HG02759 (cell line): ENCODE data around the gene PREP.

Source experiments
- ATAC-seq: cut with Tn5 transposase; IDR thresholded peaks from one replicate; pipeline ENCODE4 v1.9.1; 2021; ENCODE audit warnings: mild to moderate bottlenecking, moderate library complexity; ENCODE audit not compliant: unreplicated experiment

Gene PREP

DNA sequence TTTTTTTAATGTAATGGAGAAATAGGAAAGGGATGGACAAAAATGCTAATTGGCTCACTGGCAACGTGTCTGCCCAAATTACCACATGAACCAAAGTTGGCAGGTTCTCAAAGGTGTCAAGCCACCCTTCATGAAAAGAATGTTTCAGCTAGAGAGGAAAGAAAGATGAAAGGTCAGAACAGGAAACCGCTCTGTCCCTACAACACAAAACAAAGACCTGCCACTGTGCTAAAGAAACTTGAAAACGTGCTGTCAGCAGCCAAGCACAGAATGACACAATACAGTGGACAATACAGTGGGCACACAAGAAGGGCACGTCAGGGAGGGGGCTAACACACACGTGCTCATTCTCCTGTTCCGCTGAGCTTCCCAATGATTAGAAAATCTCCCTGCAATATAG lies 4.9 kb downstream of the PREP start:
- no peak for ATAC-seq

DNA sequence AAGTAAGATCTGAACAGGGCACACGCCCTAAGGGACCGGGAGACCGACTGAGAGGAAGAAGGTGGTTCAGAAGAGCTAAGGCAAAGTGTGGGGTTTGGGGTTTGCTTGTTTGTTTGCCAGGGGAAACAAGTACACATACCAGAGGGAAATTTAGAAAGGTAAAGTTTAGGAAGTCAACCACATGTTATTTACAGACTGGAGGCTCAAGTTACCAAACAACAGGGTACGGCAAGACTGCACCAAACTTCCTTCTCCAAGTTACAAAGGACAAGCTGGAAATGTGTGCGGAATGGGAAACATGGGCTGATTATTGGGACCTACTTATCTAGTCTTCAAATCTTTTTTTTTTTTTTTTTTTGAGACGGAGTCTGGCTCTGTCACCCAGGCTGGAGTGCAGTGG lies 11.2 kb downstream of the PREP start:
- ATAC-seq: no peak

DNA sequence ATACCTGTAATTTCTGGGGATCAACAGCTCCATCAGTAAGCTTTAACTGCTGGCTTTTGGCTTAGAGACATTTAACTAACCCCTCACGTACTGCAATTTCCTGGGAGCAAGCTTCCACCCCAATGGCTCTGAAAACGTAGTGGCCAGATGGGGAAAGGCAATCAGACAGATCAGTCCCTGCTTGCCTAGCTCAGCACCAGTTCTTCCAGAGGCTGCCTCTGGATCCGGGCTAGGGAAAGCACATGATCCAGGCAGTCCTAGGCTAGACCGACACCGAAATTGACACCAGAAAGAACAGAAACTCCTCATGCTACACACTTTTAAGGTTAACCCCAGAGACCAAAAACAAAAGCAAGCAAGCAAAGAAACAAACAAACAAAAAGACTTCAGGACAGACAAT lies 13.3 kb downstream of the PREP start:
- ATAC-seq: no peak

DNA sequence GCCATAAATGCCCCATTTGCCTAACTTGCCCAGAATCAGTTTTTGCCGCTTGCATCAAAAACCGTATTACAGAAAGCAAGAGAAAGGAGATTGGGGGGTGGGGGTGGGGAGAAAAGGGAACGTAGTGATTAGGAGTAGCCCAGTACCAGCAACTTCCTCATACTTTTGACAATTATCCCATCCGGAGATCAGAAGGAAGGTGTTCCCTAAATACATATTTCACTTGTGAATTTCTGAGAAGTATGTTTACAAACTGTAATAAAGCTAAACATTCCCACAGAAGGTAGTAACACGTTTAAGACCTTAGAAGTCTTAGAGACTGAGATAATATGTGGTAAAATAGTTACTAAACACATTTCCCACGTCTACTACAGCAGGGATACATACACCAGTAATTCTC lies 14.5 kb downstream of the PREP start:
- ATAC-seq: no peak

DNA sequence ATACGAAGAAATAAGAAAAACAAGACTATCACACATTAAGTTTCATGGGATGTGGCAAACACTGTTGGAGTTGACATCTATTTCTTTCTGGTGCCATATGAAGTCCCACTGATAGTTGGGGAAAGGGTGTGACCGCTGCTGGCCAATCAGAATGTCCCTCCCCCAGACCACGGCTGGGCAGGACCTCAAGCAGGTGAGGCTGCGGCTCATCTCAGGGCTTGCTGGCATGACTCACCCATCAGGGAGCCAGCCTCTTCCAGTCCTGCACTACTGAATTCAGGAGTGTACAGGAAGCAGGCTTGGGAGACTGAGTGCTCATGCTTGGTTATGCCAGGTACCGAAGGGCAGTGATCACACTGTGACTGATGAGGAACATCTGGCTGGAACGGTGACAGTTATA lies 18.9 kb downstream of the PREP start:
- no peak for ATAC-seq

DNA sequence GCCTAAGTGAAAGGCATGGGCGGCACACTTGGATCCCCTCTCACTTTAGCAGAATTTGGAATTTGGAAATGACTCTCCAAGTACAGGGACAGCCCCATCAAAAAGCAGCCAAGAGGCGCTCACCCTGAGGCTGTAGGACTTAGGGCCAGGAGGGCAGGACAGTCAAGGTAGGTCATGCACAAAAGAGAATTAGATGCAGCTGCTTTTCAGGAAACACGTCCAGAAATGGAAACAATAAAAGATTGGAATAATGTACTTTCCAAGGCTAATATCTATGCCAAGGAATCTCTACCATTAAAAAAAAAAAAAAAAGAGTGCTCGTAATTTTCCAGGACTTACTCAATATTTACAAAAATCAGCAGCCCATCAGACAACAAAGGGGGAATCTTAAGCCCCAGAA lies 19.9 kb downstream of the PREP start:
- ATAC-seq: no peak

DNA sequence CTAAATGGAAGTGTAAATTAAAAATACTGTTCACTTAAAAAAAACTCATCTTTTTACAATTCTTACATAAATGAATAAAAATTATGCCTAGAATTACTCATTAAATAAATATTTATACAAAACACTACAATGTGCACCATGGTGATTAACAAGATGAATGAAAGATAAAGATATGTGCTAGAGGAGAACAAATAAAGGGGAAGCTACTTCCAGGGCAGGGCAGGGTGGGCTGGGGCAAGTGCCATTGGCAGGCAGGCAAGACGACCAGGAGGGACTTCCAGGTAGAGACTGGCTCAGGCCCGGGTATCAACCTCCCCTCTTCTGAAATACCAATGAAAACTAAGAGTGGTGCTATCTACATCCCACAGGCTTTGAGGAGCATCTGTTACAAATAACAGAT lies 20.4 kb downstream of the PREP start:
- no peak for ATAC-seq

DNA sequence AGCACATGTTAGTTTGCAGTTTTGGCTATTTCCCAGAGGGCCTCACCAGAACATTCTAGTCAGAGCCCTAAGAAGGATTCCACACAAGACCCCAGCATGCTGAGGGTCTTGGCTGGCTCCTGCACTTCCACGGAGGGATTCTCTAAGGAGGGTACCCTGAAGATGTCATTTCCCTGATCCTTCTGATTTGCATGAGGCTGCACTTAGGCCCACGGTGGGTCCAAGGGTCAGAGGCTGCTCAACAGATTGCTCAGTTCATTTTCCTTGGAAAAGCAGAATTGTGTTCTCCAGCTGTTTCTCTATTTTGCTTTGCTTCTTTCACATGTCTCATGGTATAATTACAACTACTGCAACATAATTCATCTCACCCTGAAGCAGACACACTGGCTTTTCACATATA lies 22.2 kb downstream of the PREP start:
- no peak for ATAC-seq

DNA sequence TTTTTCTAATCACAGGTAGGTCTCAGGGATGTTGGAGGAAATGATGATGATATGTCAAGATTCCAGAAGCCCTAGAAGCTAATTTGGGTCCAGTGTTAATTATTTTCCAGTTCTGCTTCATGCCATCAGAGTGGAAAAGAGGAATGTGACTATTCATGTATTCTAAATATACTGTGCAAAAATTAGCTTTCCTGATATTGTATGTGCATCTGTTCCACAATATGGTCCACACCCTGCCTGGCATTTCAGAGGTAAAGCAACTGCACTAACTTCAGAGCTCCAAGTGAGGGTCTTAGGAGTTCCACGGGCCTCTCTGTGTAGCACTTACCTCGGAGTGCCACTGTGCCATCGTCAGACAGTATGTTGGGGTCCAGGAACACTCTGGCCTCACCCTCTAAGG lies 27.1 kb downstream of the PREP start:
- no peak for ATAC-seq

DNA sequence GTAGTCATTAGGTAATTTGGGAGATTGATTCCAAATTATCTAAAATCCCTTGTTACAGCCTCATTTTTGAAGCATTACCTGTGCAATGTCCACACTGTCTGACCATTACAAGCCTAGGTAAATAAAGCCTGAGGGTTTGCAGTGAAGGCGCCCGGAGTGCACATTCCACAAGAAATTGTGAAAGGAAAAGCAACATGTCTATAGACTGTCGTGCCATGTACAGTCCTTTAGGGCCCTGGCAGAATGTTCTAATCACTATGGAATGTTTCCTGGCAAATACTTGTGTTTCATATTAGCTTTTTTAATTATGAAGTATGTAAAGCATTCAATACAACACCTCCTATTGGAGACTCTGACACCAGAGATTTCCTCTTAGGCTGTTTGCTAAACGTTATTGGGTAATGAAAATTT lies 28.9 kb downstream of the PREP start:
- ATAC-seq: no peak

DNA sequence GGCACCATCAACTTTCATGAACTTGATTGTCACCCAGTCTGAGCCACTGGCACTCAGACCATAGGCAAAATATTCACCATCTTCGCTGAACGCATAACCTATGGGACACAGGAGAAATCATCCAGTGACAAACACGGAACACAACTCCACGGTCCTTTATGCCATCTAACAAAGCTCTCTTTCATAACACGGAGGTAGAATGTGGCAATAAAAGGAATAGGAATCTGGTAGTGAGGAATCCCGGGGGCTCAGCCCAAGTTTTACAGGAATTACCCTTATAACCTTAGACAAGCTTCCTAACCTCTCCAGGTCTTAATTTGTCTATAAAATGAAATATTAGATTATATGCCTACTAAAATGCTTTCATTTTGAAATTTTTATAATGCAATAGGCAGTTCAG lies 29.4 kb downstream of the PREP start:
- no peak for ATAC-seq

DNA sequence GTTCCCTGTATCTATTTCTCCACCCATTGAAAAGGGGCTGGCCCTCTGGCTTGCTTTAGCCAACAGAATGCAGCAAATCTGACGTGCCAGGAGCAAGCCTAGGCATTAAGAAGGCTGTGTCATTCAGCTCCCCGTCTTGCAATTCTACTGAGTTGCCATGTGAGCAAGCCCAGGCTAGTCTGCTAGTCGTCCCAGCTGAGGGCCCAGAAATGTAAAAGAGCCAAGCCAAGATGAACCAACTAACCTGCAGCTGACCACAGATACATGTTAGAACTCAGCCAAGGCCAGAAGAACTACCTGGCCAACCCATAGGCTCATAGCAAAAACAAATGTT lies 30.1 kb downstream of the PREP start:
- ATAC-seq: no peak

DNA sequence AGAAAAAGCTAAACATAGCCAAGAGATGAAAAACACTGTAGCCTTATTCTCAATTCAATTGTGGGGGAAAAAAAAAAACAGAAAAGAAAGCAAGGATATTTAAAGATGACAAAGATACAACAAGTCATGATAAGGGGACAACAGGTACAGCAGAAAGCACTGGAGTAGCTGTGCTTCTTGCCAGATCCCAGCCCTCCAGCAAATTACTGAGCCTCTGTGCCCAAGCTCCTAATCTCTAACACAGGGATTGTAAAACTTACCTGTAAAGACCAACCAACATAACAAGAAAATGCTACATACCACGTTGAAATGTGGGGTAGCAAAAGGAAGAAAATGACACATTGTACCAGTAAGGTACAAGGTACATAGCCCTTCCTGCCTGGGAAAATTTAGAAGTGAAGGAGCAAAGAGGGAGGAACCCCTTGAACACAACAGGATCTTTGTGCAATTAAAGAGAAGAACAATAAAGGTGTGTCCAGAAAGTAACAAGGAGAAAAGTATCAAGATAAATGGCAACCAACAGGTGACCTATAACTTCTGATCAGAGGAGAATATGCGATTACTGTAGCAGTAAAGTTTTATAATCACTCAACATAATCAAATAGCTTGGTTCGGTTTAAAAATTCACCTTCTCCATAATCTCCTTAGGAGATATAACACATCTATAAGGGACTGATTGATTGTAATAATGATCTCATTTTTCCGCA lies 30.6 kb downstream of the PREP start:
- no peak for ATAC-seq

DNA sequence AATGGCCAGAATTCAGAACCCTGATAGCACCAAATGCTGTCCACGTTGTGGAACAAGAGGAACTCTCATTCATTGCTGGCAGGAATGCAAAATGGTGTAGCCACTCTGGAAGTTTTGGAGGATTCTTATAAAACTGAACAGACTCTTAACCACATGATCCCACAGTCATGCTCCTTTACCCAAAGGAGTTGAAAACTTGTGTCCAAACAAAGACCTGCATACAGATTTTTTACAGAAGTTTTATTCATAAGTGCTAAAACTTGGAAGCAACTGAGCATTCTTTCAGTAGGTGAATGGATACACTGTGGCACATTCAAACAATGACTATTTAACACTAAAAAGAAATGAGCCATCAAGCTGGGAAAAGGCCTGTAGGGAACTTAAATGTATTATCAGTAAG lies 32.5 kb downstream of the PREP start:
- no peak for ATAC-seq

DNA sequence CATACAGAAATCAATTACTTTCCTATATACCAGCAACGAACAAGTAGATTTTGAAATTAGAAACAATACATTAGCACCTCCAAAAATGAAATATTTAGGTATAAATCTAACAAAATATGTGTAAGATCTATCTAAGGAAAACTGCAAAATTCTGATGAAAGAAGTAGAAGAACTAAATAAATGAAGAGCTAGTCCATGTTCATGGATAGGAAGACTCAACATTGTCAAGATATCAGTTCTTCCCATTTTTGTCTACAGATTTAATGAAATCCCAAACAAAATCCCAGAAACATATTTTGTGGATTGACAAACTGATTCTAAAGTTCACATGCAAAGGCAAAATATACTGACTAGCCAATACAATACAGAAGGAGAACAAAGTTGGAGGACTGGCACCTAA lies 33.7 kb downstream of the PREP start:
- ATAC-seq: no peak

DNA sequence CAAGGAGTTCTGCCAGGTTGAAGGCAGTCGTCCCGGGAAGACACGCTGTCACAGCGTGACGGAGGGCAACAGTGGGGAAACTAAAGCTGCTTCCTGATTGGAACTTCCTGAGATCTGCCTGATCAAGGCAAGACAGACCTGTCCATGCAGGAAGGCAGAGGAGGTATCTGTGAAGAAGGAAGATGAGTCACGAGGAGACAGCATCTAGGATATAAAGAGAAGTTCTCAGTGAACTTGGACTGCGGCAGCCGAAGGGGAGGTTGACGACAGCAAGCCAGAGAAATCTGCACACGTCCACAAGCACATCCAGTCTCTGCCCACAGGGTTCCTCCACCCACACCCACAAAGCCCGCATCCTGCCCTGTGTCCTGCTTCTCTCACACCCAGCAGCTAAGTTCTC lies 38.6 kb downstream of the PREP start:
- ATAC-seq: no peak

DNA sequence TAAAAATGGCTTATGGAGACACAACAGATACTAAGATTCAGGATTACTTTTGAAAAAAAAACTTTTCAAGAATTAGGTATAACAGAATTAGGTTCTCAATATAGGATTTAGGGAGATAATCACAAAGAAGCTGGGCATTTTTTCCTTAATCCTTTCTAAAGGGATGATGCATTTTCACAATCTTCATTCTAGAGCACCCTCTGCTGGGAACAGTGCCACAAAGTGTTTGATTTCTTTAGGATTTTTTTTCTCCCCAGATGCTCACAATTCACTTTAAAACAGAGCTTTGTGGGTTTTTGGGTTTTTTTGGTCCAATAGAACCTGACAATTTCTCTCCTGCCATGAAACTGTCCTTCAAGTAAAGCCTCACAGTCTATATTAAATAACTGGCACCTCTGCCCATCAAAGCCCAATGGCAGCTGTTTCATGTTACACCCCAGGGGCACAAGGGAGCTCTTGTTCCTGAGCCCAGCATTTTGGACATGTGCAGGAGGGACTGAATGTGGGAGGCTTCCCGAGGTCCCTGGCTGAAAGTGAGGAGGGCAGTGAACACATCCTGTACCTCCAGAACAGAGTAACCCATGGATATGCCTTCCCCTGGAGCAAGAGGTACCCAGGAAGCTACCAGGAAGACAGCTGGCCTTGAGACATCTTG lies 39.7 kb downstream of the PREP start:
- no peak for ATAC-seq

DNA sequence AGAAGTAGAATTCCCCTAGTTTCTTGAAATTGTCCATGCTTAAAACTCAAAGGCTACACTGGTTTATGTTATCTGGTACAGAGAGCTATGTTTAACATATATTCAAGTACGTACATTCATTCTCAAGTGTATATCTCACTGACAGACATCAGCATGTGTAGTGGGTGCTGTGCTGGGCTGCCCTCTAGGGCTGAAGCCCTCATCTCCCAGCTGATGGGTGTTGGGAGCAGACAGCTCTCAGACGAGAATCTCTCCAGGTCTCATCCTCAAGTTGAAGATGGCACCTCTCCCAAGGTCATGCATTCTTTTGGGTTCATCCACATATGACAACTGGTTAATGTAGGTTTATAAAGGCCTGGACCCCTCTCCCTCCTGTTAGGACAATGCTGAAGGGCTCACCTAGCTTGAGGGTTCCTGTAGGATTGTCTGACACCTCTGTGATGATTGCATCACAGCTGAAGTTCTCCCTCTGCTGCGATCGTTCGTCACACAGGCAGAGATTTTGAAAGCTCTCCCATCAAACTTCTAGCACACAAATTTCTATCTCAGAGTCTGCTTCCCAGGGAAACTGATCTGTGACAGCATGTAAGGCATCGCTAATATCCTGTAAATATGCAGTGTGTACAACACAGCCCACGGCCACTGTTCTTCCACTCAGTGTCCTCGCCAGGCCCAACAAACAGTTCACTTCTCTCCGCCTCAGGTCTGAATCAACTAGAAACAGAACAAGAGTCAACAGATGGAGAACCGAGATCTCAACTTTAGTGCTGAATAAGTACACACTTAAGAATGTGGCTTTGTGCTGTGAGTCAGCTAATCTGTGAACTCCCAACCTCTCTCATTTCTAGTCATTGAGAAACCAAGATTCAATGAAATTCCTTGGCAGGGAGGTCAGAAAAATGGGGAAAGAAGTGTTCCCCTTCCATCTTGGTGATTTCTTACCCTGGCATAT lies 43.2 kb downstream of the PREP start:
- ATAC-seq: no peak

DNA sequence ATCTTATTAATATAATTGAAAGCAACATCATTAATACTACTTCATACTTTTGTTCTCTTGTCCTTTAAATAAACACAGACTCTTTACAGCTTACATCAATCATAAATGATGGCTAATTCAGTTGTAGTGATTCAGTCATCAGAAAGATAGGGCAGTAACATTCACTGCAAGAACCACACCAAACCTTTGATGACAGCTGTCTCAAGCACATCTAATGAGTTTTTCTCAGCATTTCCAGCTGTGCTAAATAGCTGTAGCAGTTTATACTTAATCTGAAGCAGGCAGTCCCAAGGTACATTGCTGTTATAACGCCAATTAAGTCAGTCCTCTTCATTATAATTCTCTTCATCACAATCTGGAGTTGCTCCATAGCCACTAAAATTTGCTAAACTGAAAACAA lies 45.7 kb downstream of the PREP start:
- no peak for ATAC-seq

DNA sequence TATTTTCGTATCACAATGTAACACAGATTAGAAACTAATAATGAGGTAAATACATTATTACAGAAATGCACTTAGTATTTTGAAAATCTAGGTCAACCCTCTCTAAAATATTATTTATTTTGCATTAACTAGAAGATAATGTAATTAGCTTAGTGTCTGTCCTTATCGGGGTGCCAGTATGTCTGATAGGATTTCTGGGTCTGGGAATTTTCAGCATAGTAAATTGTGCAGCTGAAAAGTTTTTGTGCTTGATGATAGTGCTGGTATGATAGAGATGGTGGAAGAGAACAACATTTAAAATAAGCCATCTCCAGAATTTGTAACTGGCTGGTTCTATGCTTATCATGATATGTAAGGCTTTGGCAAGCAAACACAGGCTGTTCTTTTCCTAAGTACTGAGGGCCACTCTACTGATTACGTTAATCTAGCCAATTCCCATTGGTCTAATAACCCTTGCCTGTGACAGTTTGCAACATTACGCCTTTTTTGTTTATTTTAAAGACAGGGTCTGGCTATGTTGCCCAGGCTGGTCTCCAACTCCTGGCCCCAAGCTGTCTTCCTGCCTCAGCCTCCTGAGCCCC lies 50.8 kb downstream of the PREP start:
- ATAC-seq: no peak

DNA sequence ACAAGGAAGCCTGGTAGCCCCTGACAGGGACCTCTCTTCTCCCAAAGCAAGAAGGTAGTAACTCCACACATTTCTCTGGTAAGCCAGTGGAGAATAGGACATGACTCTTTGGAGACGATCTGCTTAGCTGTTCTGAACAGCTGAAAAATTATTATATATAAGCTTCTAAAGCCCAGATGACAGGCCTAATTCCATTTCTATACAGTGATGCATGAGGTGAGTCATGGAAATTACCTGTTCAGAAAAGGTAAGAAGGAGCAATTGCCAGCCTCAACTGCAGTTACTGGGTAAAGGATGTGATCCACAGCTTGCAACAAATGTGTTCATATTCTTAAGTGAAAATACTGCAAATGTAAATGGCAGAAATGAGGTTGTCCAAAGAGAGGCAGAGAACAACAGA lies 54.0 kb downstream of the PREP start:
- no peak for ATAC-seq

DNA sequence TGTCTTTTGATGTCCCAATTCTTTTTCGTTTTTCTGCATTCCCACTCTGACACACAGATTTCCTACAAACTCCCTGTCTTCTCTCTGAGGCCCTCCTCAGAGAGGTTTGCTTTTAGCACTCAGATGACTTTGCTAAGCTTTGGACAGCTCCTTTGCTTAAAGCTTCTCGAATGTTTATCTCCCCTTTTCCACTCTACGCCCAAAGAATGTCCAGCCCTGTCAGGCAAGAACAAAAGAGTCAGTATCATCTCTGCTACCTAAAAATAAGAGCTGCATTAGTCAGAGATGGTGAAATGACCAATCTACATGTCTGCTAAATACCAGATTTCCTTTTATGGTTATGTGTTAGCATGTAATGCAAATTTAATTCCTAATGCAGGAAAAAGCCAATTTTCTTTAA lies 56.8 kb downstream of the PREP start:
- ATAC-seq: no peak
